WTC11 (cell line): ENCODE measurements around the gene ATP2B2.

ENCODE experiments used
- ELF4 ChIP-seq: sonication (generic); formaldehyde crosslinking; IDR thresholded peaks from 2 replicates; pipeline ENCODE4 v1.8.1; 2022; ENCODE audit warnings: low read depth, mild to moderate bottlenecking, moderate library complexity, missing genetic modification reagents
- ESRRA ChIP-seq: sonication (generic); formaldehyde crosslinking; IDR thresholded peaks from 2 replicates; pipeline ENCODE4 v1.8.1; 2022; ENCODE audit warnings: mild to moderate bottlenecking, missing genetic modification reagents, borderline replicate concordance
- RORB ChIP-seq: fragments of 250-450 bp; sonication (Bioruptor Pico); IDR thresholded peaks from 2 replicates; pipeline ENCODE4 v1.9.0; 2021; ENCODE audit warnings: mild to moderate bottlenecking
- TP53 ChIP-seq: sonication (generic); formaldehyde crosslinking; IDR thresholded peaks from 2 replicates; pipeline ENCODE4 v1.8.1; 2023; ENCODE audit warnings: mild to moderate bottlenecking, missing genetic modification reagents
- TF ChIP-seq, protein P1 (sequence below): fragments of 200-600 bp; IDR thresholded peaks from 2 replicates; pipeline ENCODE4 v1.8.0; 2022; ENCODE audit warnings: antibody characterized with exemption

DNA sequence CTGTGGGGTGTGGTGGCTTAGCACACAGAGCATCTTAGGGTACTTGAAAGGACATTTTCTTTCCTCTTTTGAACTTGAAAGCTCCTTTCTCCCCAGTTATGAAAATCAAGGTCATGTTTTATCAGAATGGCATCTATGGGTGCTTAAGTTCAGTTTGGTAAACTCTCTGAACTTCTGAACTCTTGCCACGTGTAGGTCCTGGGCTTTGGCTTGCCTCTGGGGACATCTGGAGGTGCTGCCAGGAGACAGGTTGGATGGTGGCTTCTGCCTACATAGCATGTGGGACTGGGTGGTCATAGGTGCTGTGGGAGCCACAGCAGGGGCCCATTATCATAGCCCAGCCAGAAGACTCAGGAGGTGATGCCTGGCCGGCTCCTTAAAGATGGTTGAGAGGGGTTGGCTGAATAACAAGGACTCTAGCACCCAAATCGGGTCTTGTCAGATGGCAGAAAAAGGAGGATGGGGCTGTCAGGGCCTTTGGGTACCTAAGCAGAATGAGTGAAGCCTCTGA, 228.2 kb downstream of the ATP2B2 start:
- no peak for TF ChIP-seq TP53 (CRISPR knock-in tag)
- TF ChIP-seq ELF4 (CRISPR knock-in tag), result no peak
- no peak for TF ChIP-seq ESRRA (CRISPR knock-in tag)
- TF ChIP-seq, protein P1, sequence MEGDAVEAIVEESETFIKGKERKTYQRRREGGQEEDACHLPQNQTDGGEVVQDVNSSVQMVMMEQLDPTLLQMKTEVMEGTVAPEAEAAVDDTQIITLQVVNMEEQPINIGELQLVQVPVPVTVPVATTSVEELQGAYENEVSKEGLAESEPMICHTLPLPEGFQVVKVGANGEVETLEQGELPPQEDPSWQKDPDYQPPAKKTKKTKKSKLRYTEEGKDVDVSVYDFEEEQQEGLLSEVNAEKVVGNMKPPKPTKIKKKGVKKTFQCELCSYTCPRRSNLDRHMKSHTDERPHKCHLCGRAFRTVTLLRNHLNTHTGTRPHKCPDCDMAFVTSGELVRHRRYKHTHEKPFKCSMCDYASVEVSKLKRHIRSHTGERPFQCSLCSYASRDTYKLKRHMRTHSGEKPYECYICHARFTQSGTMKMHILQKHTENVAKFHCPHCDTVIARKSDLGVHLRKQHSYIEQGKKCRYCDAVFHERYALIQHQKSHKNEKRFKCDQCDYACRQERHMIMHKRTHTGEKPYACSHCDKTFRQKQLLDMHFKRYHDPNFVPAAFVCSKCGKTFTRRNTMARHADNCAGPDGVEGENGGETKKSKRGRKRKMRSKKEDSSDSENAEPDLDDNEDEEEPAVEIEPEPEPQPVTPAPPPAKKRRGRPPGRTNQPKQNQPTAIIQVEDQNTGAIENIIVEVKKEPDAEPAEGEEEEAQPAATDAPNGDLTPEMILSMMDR, result no peak
- no peak for TF ChIP-seq RORB (CRISPR knock-in tag)
